Ishikawa (cell line): ENCODE measurements around the gene CARTPT.

Experiments
- CEBPB ChIP-seq: IDR thresholded peaks from 2 replicates; pipeline ENCODE4 v1.6.1; 2012
- REST ChIP-seq: IDR thresholded peaks from 2 replicates; pipeline ENCODE4 v1.6.1; 2012; ENCODE audit warnings: low read depth, mild to moderate bottlenecking

GRCh38 chr5:71769287-71769686, 50.2 kb downstream of the CARTPT start:
- no peak for TF ChIP-seq REST
- no peak for TF ChIP-seq CEBPB
